HG03442 (cell line): ENCODE measurements around the gene SLC17A7.
"Not testable (repeated sequence)": the region's sequence is repeated elsewhere in the genome, so short reads cannot be mapped to it uniquely, and the experiment has no call there.

Experiments used
- ATAC-seq: cut with Tn5 transposase; IDR thresholded peaks from one replicate; pipeline ENCODE4 v1.9.1; 2021; ENCODE audit warnings: mild to moderate bottlenecking, moderate library complexity; ENCODE audit not compliant: unreplicated experiment

The SLC17A7 gene

DNA sequence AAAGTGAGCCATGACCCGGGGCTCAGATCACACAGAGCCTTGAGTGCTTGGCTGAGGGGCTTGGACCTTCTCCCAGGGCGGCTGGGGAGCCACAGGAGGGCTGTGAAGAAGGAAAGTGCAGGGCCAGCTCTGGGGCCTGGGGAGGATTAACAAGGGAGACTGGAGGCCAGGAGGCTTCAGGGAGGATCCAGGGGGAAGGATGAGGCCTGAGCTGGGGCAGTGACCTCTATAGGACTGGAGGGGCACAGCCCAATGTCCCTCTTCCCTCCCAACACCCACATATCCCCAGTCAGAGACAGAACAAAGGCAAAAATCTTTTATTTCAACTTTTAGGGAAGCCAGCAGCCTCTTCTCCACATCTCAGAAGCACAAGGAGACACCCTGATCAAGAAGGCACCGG, 4.7 kb upstream of the SLC17A7 start:
- no peak for ATAC-seq

DNA sequence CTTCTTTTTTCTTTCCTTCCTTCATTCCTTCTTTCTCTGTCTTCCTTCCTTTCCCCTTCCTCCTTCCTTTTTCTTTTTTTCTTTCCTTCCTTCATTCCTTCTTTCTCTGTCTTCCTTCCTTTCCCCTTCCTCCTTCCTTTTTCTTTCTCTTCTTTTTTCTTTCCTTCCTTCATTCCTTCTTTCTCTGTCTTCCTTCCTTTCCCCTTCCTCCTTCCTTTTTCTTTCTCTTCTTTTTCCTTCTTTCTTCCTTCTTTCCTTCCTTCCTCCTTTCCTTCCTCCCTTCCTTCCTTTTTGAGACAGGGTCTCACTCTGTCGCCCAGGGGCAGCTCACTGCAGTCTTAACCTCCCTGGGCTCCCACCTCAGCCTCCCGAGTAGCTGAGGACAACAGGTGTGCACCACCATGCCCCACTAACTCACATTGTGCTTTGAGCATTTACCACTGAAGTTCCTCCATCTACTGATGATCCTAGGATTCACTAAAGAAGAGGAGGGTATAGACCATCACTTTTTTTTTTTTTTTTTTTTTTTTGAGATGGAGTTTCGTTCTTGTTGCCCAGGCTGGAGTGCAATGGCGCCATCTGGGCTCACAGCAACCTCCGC, 2.9 kb upstream of the SLC17A7 start:
- ATAC-seq = not testable (repeated sequence)

DNA sequence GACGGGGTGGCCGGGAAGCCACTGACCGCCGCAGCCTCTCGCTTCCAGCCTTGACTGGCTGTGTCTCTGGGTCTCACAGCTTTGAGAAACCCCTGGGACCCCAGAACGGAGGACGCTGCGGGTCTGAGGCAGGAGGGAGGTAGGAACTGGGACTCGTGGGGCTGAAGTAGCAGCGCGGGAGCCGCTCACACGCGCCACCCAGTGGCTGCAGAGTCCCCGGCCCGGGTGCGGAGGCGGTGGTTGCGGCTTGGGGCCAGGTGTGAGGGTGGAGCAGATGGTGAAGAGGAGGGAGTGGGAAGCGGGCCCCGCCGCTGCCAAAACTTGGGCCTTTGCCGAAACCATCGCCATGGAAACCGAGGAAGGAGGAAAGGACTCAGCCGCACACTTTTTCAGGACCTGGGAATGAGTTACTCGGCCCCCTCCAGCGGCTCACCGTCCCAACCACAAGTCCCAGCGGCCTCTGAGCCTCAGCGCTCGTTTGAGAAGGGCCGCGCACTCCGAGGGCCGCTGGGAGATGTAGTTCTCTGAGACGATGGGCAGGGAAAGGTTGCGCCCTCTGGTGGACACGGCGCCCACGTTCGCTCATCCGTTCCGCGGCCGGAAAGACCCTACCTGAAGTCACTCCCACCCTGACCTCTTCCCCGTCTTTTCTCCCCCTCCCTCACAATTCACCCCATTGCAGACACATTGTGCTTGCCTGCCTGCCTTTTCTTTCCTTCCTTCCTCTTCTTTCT, 2.2 kb upstream of the SLC17A7 start:
- peak; percentile 78 for ATAC-seq

DNA sequence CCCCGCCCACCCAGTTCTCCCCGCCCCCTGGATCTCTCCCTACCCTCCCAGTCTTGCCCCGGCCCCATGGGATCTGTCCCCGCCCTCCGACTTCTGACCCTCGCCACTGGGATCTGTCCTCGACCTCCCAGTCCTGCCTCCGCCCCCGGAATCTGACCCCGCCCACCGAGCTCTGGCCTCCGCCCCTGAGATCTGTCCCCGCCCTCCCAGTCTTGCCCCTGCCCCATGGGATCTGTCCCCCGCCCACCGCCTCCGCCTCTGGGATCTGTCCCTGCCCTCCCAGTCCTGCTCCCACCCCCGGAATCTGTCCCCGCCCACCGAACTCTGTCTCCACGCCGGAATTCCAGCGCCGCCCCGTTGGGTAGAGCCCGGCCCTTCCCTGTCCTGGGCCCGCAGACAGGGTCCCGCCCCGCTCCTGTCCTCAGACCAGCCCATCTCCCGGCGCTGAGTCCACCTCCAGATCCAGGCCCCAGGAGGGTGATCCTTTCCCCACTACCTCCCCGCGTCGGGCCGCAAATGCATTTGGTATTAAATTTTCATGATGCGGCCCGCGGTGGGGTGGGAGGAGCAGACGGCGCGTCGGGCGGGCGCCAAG, 1.5 kb upstream of the SLC17A7 start:
- ATAC-seq = peak; percentile 7

DNA sequence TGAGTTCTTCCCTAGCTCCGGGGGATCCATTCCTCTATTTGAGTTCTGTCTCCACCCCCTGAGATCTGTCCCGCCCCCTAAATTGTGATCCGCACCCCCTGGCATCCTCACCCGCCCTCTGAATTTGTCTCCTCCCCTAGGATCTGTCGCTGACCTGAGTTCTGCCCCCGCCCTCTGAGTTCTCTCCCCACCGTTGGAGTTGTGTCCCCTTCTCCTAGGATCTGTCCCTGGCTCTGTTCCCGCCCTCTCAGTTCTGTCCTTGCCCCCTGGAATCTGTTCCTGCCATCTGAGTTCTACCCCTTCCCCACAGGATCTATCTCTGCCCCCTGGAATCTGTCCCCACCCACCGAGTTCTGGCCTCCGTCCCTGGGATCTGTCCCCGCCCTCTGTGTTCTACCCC, 1.0 kb upstream of the SLC17A7 start:
- no peak for ATAC-seq

DNA sequence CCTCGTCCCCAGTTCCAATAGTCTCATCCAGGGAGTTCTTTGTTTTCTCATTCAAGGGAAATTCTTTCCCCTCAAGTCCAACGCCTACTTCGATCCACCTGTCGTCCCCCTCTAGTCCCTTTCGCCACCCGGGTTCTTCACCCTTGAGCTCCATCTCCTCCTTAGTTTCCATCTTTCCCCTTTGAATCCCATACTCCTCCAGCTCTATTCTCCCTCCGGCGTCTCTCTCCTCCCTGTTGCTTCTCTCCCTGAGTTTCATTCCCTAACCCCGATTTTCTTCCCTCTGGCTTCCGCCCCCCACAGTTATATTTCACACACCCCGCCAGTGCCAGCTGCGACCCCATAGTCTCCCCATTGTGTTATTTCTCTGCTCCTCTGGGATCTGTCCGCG, 628 bp upstream of the SLC17A7 start:
- no peak for ATAC-seq

DNA sequence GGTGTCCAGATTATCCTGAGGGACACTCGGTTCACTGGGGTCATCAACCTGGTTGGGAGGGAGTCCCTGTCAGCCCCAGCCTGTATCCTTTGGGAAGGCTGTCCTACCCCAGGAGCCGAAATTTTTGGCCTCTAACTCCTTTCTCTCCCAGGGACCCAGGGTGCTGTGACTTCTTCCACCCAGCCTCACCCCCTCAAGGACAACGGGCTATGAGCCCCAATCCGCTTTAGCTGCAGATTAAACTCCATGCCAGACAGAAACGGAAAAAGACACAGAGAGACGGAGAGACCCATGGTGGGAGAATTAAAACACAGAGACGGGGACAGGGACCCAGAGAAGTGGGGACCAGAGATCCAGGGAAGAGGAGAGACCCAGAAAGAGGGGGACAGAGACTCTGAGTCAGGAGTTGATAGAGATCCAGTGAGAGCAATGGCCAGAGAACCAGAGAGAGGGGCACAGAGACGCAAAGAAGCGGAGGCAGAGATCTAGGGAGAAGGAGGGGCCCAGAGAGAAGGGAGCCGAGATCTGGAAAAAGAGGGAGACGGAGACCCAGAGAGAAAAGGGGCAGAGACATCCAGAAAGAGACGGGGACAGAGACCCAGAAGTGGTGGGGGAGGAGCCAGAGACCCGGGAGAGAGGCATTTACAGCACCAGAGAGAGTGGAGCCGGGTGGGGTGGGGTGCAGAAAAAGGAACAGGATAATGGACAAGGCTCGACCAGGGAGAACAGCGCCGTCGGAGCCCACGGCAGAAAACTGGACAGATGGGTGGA, 703 bp downstream of the SLC17A7 start:
- ATAC-seq = no peak

DNA sequence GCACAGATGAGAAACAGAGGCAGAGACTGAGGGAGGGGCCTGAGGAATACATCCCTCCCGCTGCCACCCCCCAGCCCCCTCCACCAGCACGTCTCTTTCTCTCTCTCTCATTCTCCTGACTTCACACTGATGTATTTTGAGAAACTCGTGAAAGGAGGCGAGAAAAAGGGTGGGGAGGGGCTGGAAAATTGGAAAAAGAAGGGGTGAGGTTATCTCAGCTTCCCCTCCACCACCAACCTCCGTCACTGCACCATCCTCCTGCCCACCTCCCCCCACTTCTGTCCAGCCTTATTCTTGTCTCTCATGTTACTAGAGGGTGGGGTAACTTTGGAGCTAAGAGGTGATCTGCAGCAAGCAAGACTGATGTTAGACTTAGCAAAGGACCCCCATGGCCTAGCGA, 1.5 kb downstream of the SLC17A7 start:
- no peak for ATAC-seq

DNA sequence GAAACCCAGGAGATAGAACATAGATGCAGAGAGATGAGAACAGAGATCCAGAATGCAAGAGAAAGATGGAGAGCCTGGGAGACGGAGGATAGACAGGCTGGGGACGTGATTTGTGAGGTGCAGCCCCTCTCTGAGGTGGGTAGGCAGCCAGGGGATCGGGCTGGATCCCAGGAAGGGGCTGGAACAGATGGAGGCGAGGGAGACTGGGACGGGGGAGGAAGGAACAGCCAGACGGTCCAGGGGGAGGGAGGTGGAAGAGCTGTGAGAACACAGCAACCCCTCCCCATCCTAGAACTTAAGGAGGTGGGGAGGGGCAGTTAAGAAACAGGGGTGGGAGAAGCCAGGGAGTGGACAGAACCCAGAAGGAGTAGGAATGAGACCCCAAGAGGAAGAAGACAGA, 3.1 kb downstream of the SLC17A7 start:
- no peak for ATAC-seq

DNA sequence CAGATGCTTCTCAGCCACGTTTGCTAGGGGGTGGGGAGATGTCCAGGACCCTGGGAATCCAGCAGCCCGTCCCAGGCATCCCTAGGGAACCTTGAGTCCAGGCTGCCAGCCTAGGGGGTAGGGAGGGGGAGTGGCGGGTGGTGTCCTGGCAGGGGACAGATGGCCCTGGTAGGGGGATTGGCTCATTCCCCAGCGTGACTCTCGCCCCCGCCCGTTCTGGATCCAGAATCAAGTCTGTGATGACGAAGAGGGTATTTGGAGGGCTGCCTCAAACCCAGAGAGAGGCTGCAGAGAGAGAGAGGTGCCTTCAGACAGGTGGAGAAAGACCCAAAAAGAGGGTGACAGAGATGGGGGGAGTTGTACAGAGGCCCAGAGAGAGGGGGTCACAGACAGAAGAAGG, 4.1 kb downstream of the SLC17A7 start:
- ATAC-seq = no peak

DNA sequence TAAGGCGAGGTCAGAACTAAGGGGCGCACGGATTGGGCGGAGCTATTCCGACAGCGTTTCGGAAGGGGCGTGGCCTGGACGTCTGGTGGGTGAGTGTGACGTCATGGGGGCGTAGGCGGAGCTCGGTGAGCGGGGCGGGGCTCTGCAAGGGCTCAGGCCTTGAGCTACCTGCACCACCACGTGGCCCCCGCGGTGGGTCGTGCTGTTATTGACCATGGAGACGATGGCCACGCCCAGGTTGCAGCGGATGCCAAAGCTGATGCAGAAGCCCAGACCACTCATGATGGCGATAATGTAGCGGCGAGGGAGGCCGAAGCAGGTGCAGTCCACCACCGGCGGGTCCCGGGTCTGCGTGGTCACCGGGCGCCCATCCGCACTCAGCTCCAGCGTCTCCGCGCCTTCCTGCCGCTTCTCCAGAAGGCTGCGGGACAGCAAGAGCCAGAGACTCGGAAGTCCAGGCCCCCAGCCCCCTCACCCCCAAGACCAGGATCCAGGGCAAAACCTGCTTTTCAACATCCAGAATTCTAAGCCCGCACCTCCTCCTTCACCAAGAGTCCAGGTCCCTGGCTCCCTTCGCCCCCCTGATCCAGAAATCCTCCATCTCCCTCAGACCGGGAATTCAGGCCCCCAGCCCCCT, 4.8 kb downstream of the SLC17A7 start:
- no peak for ATAC-seq

DNA sequence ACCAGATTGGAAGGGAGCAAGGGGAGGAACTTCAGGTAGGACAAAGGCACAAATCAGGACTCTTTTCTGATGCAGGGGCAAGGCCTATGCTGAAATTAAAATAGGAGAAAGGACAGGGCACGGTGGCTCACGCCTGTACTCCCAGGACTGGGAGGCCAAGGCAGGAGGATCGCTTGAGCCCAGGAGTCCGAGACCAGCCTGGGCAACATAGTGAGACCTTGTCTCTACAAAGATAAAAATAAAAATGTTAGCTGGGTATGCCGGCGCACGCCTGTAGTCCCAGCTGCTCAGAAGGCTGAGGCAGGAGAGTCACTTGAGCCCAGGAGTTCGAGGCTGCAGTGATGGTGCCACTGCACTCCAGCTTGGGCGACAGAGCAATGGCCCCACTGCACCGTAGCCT, 5.7 kb downstream of the SLC17A7 start:
- ATAC-seq = no peak

DNA sequence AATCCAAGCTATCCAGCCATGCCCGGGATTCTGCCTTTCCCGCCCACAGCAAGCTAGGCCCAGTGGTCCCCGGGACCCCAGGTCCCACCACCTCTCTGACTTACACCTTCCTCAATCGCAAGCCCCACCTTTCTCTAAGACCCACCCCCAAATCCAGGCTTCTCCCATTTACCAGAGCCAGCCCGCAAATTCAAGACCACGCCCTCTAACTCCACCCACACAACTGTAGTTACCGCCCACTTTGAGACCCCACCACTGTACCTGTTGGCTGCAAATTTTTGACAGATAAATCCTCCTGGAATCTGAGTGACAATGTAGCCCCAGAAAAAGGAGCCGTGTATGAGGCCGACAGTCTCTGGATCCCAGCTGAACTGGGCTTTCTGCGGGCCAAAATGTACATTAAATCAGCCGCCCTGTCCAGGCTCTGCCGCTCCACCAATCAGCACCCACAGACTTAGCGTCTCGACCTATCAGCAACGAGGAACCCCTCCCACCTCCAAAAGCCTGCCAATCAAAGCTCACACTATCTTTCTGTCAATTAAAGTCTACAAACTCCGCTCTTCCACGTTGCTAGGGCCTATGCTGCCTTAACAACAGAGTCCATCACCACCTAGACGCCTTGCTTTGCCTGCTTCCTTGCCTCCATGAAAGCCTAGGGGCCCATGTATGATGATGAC, 6.3 kb downstream of the SLC17A7 start:
- no peak for ATAC-seq

DNA sequence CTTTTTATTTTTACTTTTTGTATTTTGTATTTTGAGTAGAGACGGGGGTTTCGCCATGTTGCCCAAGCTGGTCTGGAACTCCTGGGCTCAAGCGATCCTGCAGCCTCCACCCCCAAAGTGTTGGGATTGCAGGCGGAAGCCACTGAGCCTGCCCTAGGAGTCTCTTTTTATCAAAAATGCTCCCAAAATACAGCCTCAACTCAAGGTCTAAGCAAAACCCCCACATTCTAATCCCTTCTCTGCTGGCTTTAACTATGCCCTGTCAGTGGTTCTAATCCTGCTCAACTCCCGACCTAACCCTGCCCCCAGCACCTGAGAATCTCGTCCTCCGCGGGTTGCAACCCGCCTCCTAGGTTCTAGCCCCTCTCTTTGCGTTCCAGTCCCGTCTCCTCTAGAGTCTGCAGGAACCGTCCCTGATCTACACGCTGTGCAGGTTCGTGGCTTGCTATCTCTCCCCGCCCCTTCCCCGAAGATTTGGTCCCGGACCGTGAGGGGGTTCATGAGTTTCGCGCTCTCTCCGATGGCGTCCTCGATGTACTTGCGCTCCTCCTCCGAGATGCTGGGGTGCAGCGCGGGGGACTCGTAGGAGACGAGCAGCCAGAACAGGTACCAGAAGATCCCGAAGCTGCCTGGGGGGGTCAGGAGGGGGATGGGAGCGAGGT, 8.0 kb downstream of the SLC17A7 start:
- ATAC-seq = no peak

DNA sequence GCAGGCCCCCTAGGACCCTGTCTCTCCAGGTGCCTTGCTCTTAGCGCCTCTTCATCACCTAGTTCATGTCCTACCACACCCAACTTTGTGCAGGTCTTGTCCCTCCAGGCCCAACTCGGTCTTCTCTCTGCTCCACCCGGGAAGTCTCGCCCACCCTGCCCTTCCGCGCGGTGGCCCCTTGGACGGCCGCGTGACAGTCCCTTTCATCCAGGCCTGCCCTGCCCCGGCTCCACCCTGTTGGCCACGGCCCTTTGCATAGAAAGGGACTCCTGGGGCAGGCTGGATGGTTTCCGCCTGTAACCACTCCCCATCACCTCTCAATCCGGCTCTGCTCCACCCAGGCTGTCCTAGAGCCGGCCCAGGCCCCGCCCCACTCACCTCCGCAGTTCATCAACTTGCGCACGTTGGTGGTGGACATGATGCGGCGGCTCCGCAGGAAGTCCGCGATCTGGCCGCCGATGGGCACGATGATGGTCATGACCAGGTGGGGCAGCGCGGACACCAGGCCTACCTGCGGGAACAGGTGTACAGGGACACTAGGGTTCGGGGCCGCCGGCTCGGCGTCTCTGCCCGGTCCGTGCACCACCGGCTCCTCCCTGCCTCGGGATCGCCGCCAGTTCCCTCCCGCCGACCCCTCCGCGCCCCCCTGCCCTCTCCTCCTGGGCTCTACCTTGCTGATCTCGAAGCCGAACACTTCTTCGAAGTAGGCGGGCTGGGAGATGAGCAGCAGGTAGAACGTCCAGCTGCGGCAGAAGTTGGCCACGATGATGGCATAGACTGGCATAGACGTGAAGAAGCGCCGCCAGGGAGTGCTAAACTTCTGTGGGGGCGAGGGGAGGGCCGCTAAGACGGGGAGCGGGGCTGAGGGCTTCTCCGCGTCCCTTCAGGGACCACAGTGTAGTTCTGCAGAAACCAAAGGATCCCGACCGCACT, 8.9 kb downstream of the SLC17A7 start:
- no peak for ATAC-seq

DNA sequence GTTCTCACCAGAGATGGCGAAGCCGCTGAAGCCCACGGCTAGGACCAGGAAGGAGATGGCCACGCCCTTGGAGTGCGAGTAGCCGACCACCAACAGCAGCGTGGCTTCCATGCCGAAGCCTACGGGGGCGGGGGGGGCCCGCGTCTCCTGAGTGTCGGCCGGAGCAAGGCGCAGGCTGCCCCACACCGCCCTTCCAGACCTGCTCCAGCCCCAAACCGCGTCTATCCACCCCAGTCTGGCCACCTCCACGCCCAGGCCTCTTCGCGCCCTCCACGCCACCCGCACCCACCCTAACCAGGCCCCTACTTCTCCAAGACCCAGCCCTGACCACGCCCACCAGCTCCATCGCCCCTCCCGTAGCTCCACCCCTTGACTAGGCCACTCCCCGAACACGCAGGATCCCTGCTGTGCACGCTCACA, 10.0 kb downstream of the SLC17A7 start:
- no peak for ATAC-seq

DNA sequence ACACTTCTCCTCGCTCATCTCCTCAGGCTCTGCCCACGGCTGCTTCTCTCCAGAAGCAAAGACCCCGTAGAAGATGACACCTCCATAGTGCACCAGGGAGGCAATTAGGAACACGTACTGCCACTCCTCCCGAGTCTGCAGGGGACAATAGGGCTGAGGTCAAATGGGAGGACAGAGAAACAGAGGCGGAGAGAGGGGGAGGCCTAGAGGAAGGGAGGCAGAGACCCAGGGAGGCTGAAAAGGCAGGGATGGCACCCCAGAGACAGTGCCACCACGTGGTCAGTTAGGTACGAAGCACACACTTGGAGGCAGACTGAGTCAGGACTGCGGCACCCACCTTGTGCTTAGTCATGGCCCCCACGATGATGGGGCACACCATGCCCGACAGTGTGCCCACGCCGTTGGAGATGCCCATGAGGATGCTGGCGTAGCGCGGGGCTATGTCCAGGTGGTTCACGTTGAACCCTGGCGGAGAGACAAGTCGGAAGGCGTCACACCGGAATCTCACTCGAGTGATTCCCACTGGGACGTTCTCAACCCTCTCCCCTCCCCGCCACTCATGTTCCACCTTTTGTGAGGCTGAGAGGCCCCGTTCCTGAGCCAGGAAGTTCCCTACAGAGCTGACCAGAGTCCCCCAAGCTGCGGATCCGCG, 10.5 kb downstream of the SLC17A7 start:
- no peak for ATAC-seq

DNA sequence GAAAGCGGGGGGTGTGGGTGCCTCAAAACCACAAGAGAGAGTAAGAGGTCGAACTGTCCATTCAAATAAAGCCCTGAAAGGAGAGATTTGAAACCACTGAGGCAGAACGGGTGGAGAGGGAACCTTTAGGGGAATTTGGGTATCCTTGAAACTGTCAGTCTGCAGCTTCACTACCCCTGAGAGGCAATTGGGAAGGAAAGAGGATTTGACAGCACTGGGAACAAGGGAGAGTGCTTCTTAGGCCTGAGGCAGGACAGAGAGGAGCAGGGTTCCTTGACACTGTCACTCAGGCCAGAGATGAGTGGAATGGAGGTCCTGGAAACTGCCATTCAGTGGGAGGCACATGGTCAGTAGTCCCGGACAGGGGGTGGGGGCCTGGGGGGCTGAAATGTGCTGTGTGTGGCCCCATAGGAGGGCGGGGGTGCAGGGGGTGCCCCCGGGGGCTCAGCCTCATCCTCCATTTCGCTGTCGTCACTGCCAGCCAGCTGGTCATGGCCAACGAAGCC, 11.1 kb downstream of the SLC17A7 start:
- ATAC-seq = no peak
